DOHH2 (cell line): ENCODE measurements around the gene LRWD1.

Experiments used
- H3F3A ChIP-seq: fragments of 200-600 bp; sonication (generic), shearing (Covaris generic); 2 replicates; pipeline ENCODE4 v1.6.0; 2016; ENCODE audit warnings: antibody characterized with exemption, mild to moderate bottlenecking; ENCODE audit not compliant: control insufficient read depth, insufficient read depth
- H3K27ac ChIP-seq: fragments of 200-600 bp; sonication (generic); 2 replicates; pipeline ENCODE4 v1.5.1; 2014; ENCODE audit warnings: low read depth, mild to moderate bottlenecking, low read length, moderate library complexity
- H3K27me3 ChIP-seq: fragments of 200-600 bp; sonication (generic); 2 replicates; pipeline ENCODE4 v1.6.1; 2014; ENCODE audit warnings: mild to moderate bottlenecking, low read length, mixed read lengths; ENCODE audit not compliant: control insufficient read depth
- H3K36me3 ChIP-seq: fragments of 200-600 bp; sonication (generic); 2 replicates; pipeline ENCODE4 v1.6.1; 2014; ENCODE audit warnings: mild to moderate bottlenecking, low read length, moderate library complexity, mixed read lengths; ENCODE audit not compliant: control insufficient read depth
- H3K4me1 ChIP-seq: fragments of 200-600 bp; sonication (generic); 2 replicates; pipeline ENCODE4 v1.6.1; 2014; ENCODE audit warnings: mild to moderate bottlenecking, low read length, mixed read lengths; ENCODE audit not compliant: control insufficient read depth
- H3K4me2 ChIP-seq: fragments of 200-600 bp; sonication (generic); 2 replicates; pipeline ENCODE4 v1.6.0; 2014; ENCODE audit warnings: mild to moderate bottlenecking, low read length, moderate library complexity
- H3K4me3 ChIP-seq: fragments of 200-600 bp; sonication (generic); 2 replicates; pipeline ENCODE4 v1.5.1; 2014; ENCODE audit warnings: mild to moderate bottlenecking, low read length, mixed read lengths
- H3K79me2 ChIP-seq: fragments of 200-600 bp; sonication (generic); 2 replicates; pipeline ENCODE4 v1.6.1; 2014; ENCODE audit warnings: mild to moderate bottlenecking, low read length, mixed read lengths; ENCODE audit not compliant: control insufficient read depth
- H3K9me2 ChIP-seq: fragments of 200-600 bp; sonication (generic); replicated peaks from 2 replicates; pipeline ENCODE4 v1.6.1; 2014; ENCODE audit warnings: mild to moderate bottlenecking, low read length, mixed read lengths; ENCODE audit not compliant: control insufficient read depth
- H3K9me3 ChIP-seq: fragments of 200-600 bp; sonication (generic); 2 replicates; pipeline ENCODE4 v1.6.1; 2014; ENCODE audit warnings: antibody characterized with exemption, low read length, mixed read lengths; ENCODE audit not compliant: control insufficient read depth, insufficient read depth
- H4K20me1 ChIP-seq: fragments of 200-600 bp; sonication (generic); 2 replicates; pipeline ENCODE4 v1.6.0; 2014; ENCODE audit warnings: low read depth, mild to moderate bottlenecking, antibody characterized with exemption, low read length, moderate library complexity; ENCODE audit not compliant: control insufficient read depth, insufficient read depth
- CTCF ChIP-seq: fragments of 200-600 bp; sonication (generic); IDR thresholded peaks from one replicate; pipeline ENCODE4 v1.5.1; 2014; ENCODE audit warnings: antibody characterized with exemption, mild to moderate bottlenecking, low read depth, low read length; ENCODE audit not compliant: poor library complexity, severe bottlenecking
- EZH2phosphoT487 ChIP-seq: fragments of 200-600 bp; sonication (generic); IDR thresholded peaks from 2 replicates; pipeline ENCODE4 v1.6.1; 2017; ENCODE audit warnings: borderline replicate concordance, mild to moderate bottlenecking, antibody characterized with exemption, low read length, moderate library complexity, mixed read lengths

LRWD1 gene

DNA sequence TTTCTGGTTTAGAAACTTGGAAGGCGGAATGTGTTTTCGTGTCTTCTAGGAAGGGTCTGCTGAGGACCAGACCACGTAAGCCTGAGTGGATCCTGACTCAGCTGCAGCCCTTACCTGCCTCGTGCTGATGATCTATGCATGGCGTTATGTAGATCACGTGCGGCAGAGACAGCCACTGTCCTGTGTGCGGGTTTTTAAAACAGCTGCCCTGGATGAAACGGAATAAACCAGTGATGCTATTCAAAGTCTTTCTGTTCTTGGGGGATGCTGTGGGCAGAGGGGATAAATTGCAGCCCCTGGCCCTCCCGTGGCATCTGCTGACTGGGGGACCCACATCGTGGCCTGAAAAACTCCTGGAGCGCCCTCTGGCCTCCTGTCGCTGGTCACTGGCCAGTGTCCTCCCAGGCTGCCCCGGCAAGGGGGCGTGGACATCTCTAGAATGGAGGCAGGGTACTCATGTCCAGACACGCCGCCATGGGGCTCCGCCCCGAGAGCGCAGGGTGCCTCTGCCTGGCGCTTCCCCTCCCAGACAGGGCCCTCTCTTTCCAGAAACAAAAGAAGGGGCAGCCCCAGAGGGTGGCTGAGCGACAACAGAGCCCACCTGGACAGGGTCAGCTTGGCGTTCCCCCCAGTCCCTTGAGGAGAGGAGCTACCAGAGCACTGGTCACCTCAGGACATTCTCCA lies 13.3 kb upstream of the LRWD1 start:
- Histone ChIP-seq H4K20me1 (peaks cover 10% of the 10 kb centered on the region; the same call in 1 of the 2 replicates), H3F3A (peaks cover 23% of the 10 kb centered on the region), H3K4me1 (peaks cover 24% of the 10 kb centered on the region), H3K9me2 (no peaks in the 10 kb centered on the region), H3K9me3 (no peaks in the 10 kb centered on the region), H3K27ac (no peak overlapping the region), H3K4me3 (no peak overlapping the region), H3K36me3 (peaks cover 31% of the 10 kb centered on the region), H3K79me2 (peaks cover 17% of the 10 kb centered on the region), H3K4me2 (no peak overlapping the region), H3K27me3 (no peaks in the 10 kb centered on the region)
- TF ChIP-seq EZH2phosphoT487 (no peak), CTCF (no peak)

DNA sequence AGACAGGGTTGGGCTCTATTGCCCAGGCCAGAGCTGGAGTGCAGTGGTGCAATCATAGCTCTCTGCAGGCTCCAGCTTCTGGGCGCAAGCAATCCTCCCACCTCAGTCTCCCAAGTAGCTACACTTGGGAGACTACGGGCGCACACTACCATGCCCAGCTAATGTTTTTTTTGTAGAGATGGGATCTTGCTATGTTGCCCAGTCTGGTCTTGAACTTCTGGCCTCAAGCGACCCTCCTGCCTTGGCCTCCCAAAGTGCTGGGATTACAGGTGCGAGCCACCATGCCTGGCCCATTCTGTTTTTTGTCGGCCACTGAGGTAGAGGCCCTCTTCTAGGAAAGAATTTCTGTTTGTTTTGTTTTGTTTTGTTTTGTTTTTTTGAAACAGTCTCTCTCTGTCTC lies 12.3 kb upstream of the LRWD1 start:
- peaks cover 8% of the 10 kb centered on the region for H3K79me2 ChIP-seq
- TF ChIP-seq EZH2phosphoT487 (no peak), CTCF (no peak)

GRCh38 chr7:102453319-102453718 lies 11.5 kb upstream of the LRWD1 start:
- no peak overlapping the region for H3K4me2 ChIP-seq
- H3K79me2 ChIP-seq = no peaks in the 10 kb centered on the region; the same call in none of the 2 replicates
- H3K27ac ChIP-seq = no peak overlapping the region
- TF ChIP-seq EZH2phosphoT487 (no peak), CTCF (no peak)
- H3K27me3 ChIP-seq = no peaks in the 10 kb centered on the region
- H3K36me3 ChIP-seq = peaks cover 27% of the 10 kb centered on the region
- H3K4me1 ChIP-seq = peaks cover 15% of the 10 kb centered on the region
- peaks cover 23% of the 10 kb centered on the region for H3F3A ChIP-seq
- H3K9me3 ChIP-seq = no peaks in the 10 kb centered on the region
- no peak overlapping the region for H3K4me3 ChIP-seq
- peaks cover 10% of the 10 kb centered on the region; the same call in 1 of the 2 replicates for H4K20me1 ChIP-seq
- H3K9me2 ChIP-seq = no peaks in the 10 kb centered on the region

More for the DNA sequence above, 12.3 kb upstream of the LRWD1 start:
- H3K4me1 ChIP-seq = peaks cover 18% of the 10 kb centered on the region
- H4K20me1 ChIP-seq = peaks cover 10% of the 10 kb centered on the region; the same call in 1 of the 2 replicates
- H3K36me3 ChIP-seq = peaks cover 31% of the 10 kb centered on the region
- no peak overlapping the region for H3K4me3 ChIP-seq
- H3K27me3 ChIP-seq = no peaks in the 10 kb centered on the region
- no peaks in the 10 kb centered on the region for H3K9me2 ChIP-seq
- peaks cover 23% of the 10 kb centered on the region for H3F3A ChIP-seq
- no peaks in the 10 kb centered on the region for H3K9me3 ChIP-seq
- H3K4me2 ChIP-seq = no peak overlapping the region
- no peak overlapping the region for H3K27ac ChIP-seq
